HCT116 (cell line): Measurements from ENCODE around the gene COL4A1. TPM values are rescaled to one million over a fixed set of nuclear protein-coding genes. Genes with fewer than 3 reads are reported as not detected.

Experiments
- ATAC-seq: fragments of 200-7000 bp; cut with Tn5 transposase; 2 replicates; pipeline ENCODE4 v1.9.1; 2020; ENCODE audit warnings: mild to moderate bottlenecking, moderate library complexity
- BruUV-seq: library from RNA; stranded (reverse); fragments of 400-500 nt; replicated peaks from 2 replicates; lab custom pipeline; 2021; lab: Mats Ljungman, UMichigan
- CTCF ChIA-PET: fragments of 300-600 bp; sonication (Branson Sonifier 250); formaldehyde crosslinking; loops from one replicate; lab custom pipeline; 2021; ENCODE audit warnings: antibody characterized with exemption; lab: Charles Lee
- POLR2A ChIA-PET: fragments of 300-600, 350-600 bp; sonication (Branson Sonifier 250); formaldehyde crosslinking; loops from one replicate; lab custom pipeline; 2021; ENCODE audit warnings: antibody characterized with exemption; lab: Charles Lee
- RAD21 ChIA-PET, 2 experiments: fragments of 300-600 bp; sonication (Branson Sonifier 250); formaldehyde crosslinking; loops; one replicate each; lab custom pipeline; 2023; ENCODE audit warnings: low total read pairs in 2 of 2; ENCODE audit not compliant: uncharacterized antibody in 2 of 2, unreplicated experiment in 2 of 2, low non-redundant PET in 1 of 2; lab: Charles Lee
- DNase-seq: peaks from one replicate; pipeline ENCODE4 v3.0.0-alpha.2; 2010; ENCODE audit warnings: low read depth, low spot score
- H2AFZ ChIP-seq: fragments of 200-600 bp; shearing (Covaris generic), sonication (generic); 2 replicates; pipeline ENCODE4 v1.6.1; 2017; ENCODE audit warnings: low read depth, mixed run types, mixed read lengths, antibody characterized with exemption, low read length; ENCODE audit not compliant: poor library complexity, severe bottlenecking
- H3K27ac ChIP-seq: 2 replicates; pipeline ENCODE4 v1.5.1; 2012; ENCODE audit warnings: low read depth, low read length
- H3K27me3 ChIP-seq: fragments of 200-600 bp; sonication (generic); 2 replicates; pipeline ENCODE4 v1.6.1; 2016; ENCODE audit warnings: mixed run types, low read length, mixed read lengths; ENCODE audit not compliant: insufficient read depth
- H3K36me3 ChIP-seq, 2 experiments: fragments of 200-500 bp in 1 of 2; fragments of 200-600 bp in 1 of 2; sonication (Bioruptor generic) in 1 of 2; sonication (generic) in 1 of 2; 2 replicates each; pipeline versions ENCODE4 v1.5.1 to v1.6.1; 2014 to 2016; ENCODE audit warnings: low read length in 2 of 2, inconsistent platforms in 1 of 2, mixed read lengths in 1 of 2, mixed run types in 1 of 2; ENCODE audit not compliant: insufficient read depth in 2 of 2, control insufficient read depth in 1 of 2
- H3K4me1 ChIP-seq, 2 experiments: fragments of 200-600 bp in 1 of 2; sonication (generic) in 1 of 2; 2 replicates each; pipeline versions ENCODE4 v1.5.1 to v1.6.1; 2012 to 2017; ENCODE audit warnings: low read length in 2 of 2, inconsistent platforms in 1 of 2, mild to moderate bottlenecking in 1 of 2, mixed read lengths in 1 of 2, mixed run types in 1 of 2, moderate library complexity in 1 of 2; ENCODE audit not compliant: insufficient read depth in 2 of 2, control insufficient read depth in 1 of 2
- H3K4me2 ChIP-seq: fragments of 200-600 bp; sonication (generic); 2 replicates; pipeline ENCODE4 v1.6.1; 2017; ENCODE audit warnings: mixed run types, low read length, mixed read lengths
- H3K4me3 ChIP-seq, 2 experiments: fragments of 200-600 bp in 1 of 2; sonication (generic) in 1 of 2; replicated peaks in 1 of 2; 2 replicates each; pipeline ENCODE4 v1.5.1; 2011 to 2016; ENCODE audit warnings: low read length in 2 of 2, control low read depth in 1 of 2, low read depth in 1 of 2, mild to moderate bottlenecking in 1 of 2, mixed read lengths in 1 of 2, mixed run types in 1 of 2
- H3K79me2 ChIP-seq: fragments of 200-600 bp; sonication (generic); 2 replicates; pipeline ENCODE4 v1.6.1; 2017; ENCODE audit warnings: mild to moderate bottlenecking, mixed run types, low read length, moderate library complexity, mixed read lengths; ENCODE audit not compliant: insufficient read depth
- H3K9ac ChIP-seq: fragments of 200-600 bp; sonication (generic); 2 replicates; pipeline ENCODE4 v1.6.1; 2016; ENCODE audit warnings: low read length, mixed read lengths
- H3K9me2 ChIP-seq: fragments of 200-600 bp; sonication (generic), shearing (Covaris generic); 2 replicates; pipeline ENCODE4 v1.6.1; 2017; ENCODE audit warnings: mixed run types, mild to moderate bottlenecking, moderate library complexity; ENCODE audit not compliant: insufficient read depth
- H3K9me3 ChIP-seq, 2 experiments: fragments of 200-500 bp in 1 of 2; fragments of 200-600 bp in 1 of 2; sonication (Bioruptor generic) in 1 of 2; sonication (generic) in 1 of 2; 2 replicates each; pipeline ENCODE4 v1.6.1; 2014 to 2017; ENCODE audit warnings: low read length in 2 of 2, mixed read lengths in 2 of 2, inconsistent platforms in 1 of 2, low read depth in 1 of 2, mild to moderate bottlenecking in 1 of 2, mixed run types in 1 of 2, moderate library complexity in 1 of 2; ENCODE audit not compliant: control insufficient read depth in 1 of 2, insufficient read depth in 1 of 2
- H4K20me1 ChIP-seq: fragments of 200-600 bp; sonication (generic), shearing (Covaris generic); 2 replicates; pipeline ENCODE4 v1.6.1; 2017; ENCODE audit warnings: mixed run types, mild to moderate bottlenecking, moderate library complexity; ENCODE audit not compliant: insufficient read depth
- CBX3 ChIP-seq: IDR thresholded peaks from 2 replicates; pipeline ENCODE4 v1.6.1; 2012; ENCODE audit warnings: low read depth
- EGR1 ChIP-seq: IDR thresholded peaks from 2 replicates; pipeline ENCODE4 v1.6.1; 2012; ENCODE audit warnings: low read depth
- ELF1 ChIP-seq: IDR thresholded peaks from 2 replicates; pipeline ENCODE4 v1.6.1; 2012; ENCODE audit warnings: low read depth, borderline replicate concordance
- EZH2phosphoT487 ChIP-seq: fragments of 200-600 bp; IDR thresholded peaks from 2 replicates; pipeline ENCODE4 v1.6.1; 2018; ENCODE audit warnings: antibody characterized with exemption, borderline replicate concordance
- FOSL1 ChIP-seq: IDR thresholded peaks from 2 replicates; pipeline ENCODE4 v1.6.1; 2012; ENCODE audit warnings: low read depth
- SP1 ChIP-seq: IDR thresholded peaks from 2 replicates; pipeline ENCODE4 v1.6.1; 2012; ENCODE audit warnings: low read depth
- SRF ChIP-seq: IDR thresholded peaks from 2 replicates; pipeline ENCODE4 v1.6.1; 2012; ENCODE audit warnings: low read depth
- TCF7L2 ChIP-seq: IDR thresholded peaks from 2 replicates; pipeline ENCODE4 v1.7.0; 2011; ENCODE audit warnings: borderline replicate concordance, inconsistent platforms; ENCODE audit not compliant: insufficient read depth, insufficient read length; ENCODE audit errors: extremely low read depth
- ZFX ChIP-seq: fragments of 450-650 bp; IDR thresholded peaks from 2 replicates; pipeline ENCODE4 v1.6.1; 2017
- intact Hi-C: fragments of 100-400 bp; cut with micrococcal nuclease; formaldehyde crosslinking; loops from 2 replicates; pipeline ENCODE4 v1.10.0; 2022
- total RNA-seq: library from RNA; stranded (reverse); gene quantifications from one replicate; pipeline ENCODE4 v1.2.1, GENCODE V29; 2021; ENCODE audit not compliant: unreplicated experiment
- TF ChIP-seq, protein P1 (sequence below): IDR thresholded peaks from 2 replicates; pipeline ENCODE4 v1.6.1; 2011; ENCODE audit warnings: mild to moderate bottlenecking, low read length, moderate library complexity; ENCODE audit not compliant: insufficient replicate concordance; ENCODE audit errors: extremely low read depth
- TF ChIP-seq, protein P2 (sequence below), 3 experiments: fragments of 200-600 bp in 1 of 3; sonication (generic) in 1 of 3; IDR thresholded peaks in 2 of 3; conservative IDR thresholded peaks in 1 of 3; 2 replicates each; pipeline ENCODE4 v1.5.1; 2012 to 2017; ENCODE audit warnings: low read depth in 2 of 3, low read length in 2 of 3, antibody characterized with exemption in 1 of 3, borderline replicate concordance in 1 of 3, control low read depth in 1 of 3, mild to moderate bottlenecking in 1 of 3, mixed read lengths in 1 of 3, mixed run types in 1 of 3, moderate library complexity in 1 of 3; ENCODE audit not compliant: insufficient read depth in 1 of 3
- TF ChIP-seq, protein P3 (sequence below): IDR thresholded peaks from 2 replicates; pipeline ENCODE4 v1.6.1; 2012

The COL4A1 gene
- total RNA-seq, 1 experiment from 2014 or later: 0.57 TPM

DNA sequence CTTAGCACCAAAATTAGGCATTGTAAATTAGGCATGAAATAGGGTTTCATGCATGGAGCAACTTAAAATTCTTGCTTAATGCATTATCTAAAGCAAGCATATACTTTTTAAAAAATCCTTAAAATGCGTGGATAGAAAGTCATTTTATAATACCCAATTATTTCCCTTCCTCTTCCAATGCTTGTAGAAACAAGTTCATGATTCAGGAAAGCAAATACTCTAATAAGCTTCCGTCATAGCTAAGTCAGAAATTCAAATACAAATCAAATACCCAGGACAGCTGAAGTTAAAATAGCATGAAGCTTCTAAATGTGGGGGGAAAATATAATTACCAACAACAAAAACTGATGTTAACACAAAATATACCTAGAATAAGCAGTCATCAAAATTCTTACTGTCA is 89.1 kb downstream of the COL4A1 start:
- no peak overlapping the region for H3K27ac ChIP-seq
- no peak overlapping the region for H3K4me2 ChIP-seq
- no peaks in the 10 kb centered on the region for H3K27me3 ChIP-seq
- no peaks in the 10 kb centered on the region for H3K36me3 ChIP-seq
- H4K20me1 ChIP-seq: no peaks in the 10 kb centered on the region
- H3K79me2 ChIP-seq: no peaks in the 10 kb centered on the region
- RAD21 ChIA-PET: no interaction called here
- no peak overlapping the region for H3K4me3 ChIP-seq
- H3K9me3 ChIP-seq: no peaks in the 10 kb centered on the region
- H2AFZ ChIP-seq: no peak overlapping the region
- no peak for TF ChIP-seq EGR1
- no peak for TF ChIP-seq CBX3
- TF ChIP-seq EZH2phosphoT487: no peak
- TF ChIP-seq, protein P1, sequence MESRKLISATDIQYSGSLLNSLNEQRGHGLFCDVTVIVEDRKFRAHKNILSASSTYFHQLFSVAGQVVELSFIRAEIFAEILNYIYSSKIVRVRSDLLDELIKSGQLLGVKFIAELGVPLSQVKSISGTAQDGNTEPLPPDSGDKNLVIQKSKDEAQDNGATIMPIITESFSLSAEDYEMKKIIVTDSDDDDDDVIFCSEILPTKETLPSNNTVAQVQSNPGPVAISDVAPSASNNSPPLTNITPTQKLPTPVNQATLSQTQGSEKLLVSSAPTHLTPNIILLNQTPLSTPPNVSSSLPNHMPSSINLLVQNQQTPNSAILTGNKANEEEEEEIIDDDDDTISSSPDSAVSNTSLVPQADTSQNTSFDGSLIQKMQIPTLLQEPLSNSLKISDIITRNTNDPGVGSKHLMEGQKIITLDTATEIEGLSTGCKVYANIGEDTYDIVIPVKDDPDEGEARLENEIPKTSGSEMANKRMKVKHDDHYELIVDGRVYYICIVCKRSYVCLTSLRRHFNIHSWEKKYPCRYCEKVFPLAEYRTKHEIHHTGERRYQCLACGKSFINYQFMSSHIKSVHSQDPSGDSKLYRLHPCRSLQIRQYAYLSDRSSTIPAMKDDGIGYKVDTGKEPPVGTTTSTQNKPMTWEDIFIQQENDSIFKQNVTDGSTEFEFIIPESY: no peak
- no peak for TF ChIP-seq TCF7L2
- TF ChIP-seq, protein P2, sequence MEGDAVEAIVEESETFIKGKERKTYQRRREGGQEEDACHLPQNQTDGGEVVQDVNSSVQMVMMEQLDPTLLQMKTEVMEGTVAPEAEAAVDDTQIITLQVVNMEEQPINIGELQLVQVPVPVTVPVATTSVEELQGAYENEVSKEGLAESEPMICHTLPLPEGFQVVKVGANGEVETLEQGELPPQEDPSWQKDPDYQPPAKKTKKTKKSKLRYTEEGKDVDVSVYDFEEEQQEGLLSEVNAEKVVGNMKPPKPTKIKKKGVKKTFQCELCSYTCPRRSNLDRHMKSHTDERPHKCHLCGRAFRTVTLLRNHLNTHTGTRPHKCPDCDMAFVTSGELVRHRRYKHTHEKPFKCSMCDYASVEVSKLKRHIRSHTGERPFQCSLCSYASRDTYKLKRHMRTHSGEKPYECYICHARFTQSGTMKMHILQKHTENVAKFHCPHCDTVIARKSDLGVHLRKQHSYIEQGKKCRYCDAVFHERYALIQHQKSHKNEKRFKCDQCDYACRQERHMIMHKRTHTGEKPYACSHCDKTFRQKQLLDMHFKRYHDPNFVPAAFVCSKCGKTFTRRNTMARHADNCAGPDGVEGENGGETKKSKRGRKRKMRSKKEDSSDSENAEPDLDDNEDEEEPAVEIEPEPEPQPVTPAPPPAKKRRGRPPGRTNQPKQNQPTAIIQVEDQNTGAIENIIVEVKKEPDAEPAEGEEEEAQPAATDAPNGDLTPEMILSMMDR (IDR thresholded peaks at IDR 0.05 in 2 of 3, conservative IDR thresholded peaks at IDR 0.05 in 1 of 3; ENCODE audit: borderline replicate concordance in 1 of 3, insufficient read depth in 1 of 3, low read depth in 2 of 3, low read length in 2 of 3): no peak
- TF ChIP-seq, protein P3, sequence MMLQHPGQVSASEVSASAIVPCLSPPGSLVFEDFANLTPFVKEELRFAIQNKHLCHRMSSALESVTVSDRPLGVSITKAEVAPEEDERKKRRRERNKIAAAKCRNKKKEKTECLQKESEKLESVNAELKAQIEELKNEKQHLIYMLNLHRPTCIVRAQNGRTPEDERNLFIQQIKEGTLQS: no peak
- TF ChIP-seq SP1: no peak
- no peak for TF ChIP-seq ELF1
- TF ChIP-seq FOSL1: no peak
- no peak for TF ChIP-seq SRF
- TF ChIP-seq ZFX: no peak
- TF ChIP-seq, all 23 proteins: peak for 0
- BruUV-seq: no TSS peak
- ChIA-PET CTCF (no interaction called here), POLR2A (no interaction called here)
- Histone ChIP-seq H3K9me2 (no peaks in the 10 kb centered on the region), H3K9ac (no peak overlapping the region), H3K4me1 (peaks cover 0 to 10% of the 10 kb centered on the region in 2 experiments; a peak in 1 of 4 replicates)
- ATAC-seq (no peak), DNase-seq (no peak)
- intact Hi-C loops: no loop called here
